ENCODE results near the gene PRIM2.
"Not testable (repeated sequence)": the region's sequence is repeated elsewhere in the genome, so short reads cannot be mapped to it uniquely, and the experiment has no call there.

GRCh38 chr6:57359766-57360165 is 42.3 kb downstream of the PRIM2 start:
- not testable (repeated sequence) for TF ChIP-seq CTCF, POLR2A (IDR thresholded peaks at IDR 0.05)

Measured in prostate gland (tissue), 2 donors.